ENCODE data around the gene ARF1.
A peak's percentile ranks its signal among the peaks of the same experiment; 100 is the strongest.

The ARF1 gene

GRCh38 chr1:228122921-228123441 lies 40.5 kb downstream of the ARF1 start:
- DNase-seq (no peak), ATAC-seq (no peak)
- no peak overlapping the region for H3K4me3 Mint-ChIP-seq
- H3K4me1 Mint-ChIP-seq, result peaks cover 3% of the 10 kb centered on the region
- H3K27me3 Mint-ChIP-seq, result peaks cover 2% of the 10 kb centered on the region
- peaks cover 3% of the 10 kb centered on the region for H3K36me3 Mint-ChIP-seq (ENCODE audit: low read depth)
- H3K9me3 Mint-ChIP-seq, result peaks cover 2% of the 10 kb centered on the region
- H3K27ac Mint-ChIP-seq, result no peak overlapping the region

- Mint-ChIP-seq H3K36me3 (ENCODE audit: low read depth) (no peaks in the 10 kb centered on the region), H3K4me1 (peaks cover 3% of the 10 kb centered on the region), H3K9me3 (no peaks in the 10 kb centered on the region), H3K27ac (no peak overlapping the region), H3K27me3 (peaks cover 2% of the 10 kb centered on the region), H3K4me3 (no peak overlapping the region)
- ATAC-seq, result no peak
- DNase-seq, result no peak
Measured at GRCh38 chr1:228123505-228123904, 41.0 kb downstream of the ARF1 start.

GRCh38 chr1:228125185-228125584 lies 42.7 kb downstream of the ARF1 start:
- no peak overlapping the region for H3K27ac Mint-ChIP-seq
- H3K36me3 Mint-ChIP-seq (ENCODE audit: low read depth), result no peaks in the 10 kb centered on the region

GRCh38 chr1:228131766-228132165 lies 49.3 kb downstream of the ARF1 start:
- no peak for ATAC-seq
- Mint-ChIP-seq H3K4me1 (peaks cover 4% of the 10 kb centered on the region), H3K4me3 (no peak overlapping the region), H3K9me3 (no peaks in the 10 kb centered on the region), H3K27me3 (peaks cover 2% of the 10 kb centered on the region), H3K27ac (no peak overlapping the region), H3K36me3 (ENCODE audit: low read depth) (no peaks in the 10 kb centered on the region)
- no peak for DNase-seq

More at GRCh38 chr1:228125185-228125584, 42.7 kb downstream of the ARF1 start:
- Mint-ChIP-seq H3K4me3 (no peak overlapping the region), H3K27me3 (peaks cover 2% of the 10 kb centered on the region), H3K4me1 (peaks cover 3% of the 10 kb centered on the region), H3K9me3 (no peaks in the 10 kb centered on the region)
- no peak for DNase-seq
- no peak for ATAC-seq

- ATAC-seq, result no peak
- Mint-ChIP-seq H3K27ac (no peak overlapping the region), H3K4me1 (peaks cover 10% of the 10 kb centered on the region), H3K36me3 (ENCODE audit: low read depth) (no peaks in the 10 kb centered on the region), H3K27me3 (peaks cover 2% of the 10 kb centered on the region), H3K4me3 (no peak overlapping the region), H3K9me3 (no peaks in the 10 kb centered on the region)
- DNase-seq, result no peak
Measured at GRCh38 chr1:228134591-228134990, 52.1 kb downstream of the ARF1 start.

- Mint-ChIP-seq H3K4me3 (no peak overlapping the region), H3K27me3 (no peaks in the 10 kb centered on the region), H3K4me1 (peaks cover 12% of the 10 kb centered on the region), H3K9me3 (no peaks in the 10 kb centered on the region), H3K27ac (no peak overlapping the region), H3K36me3 (ENCODE audit: low read depth) (peaks cover 10% of the 10 kb centered on the region)
- ATAC-seq (no peak), DNase-seq (no peak)
Measured at GRCh38 chr1:228136901-228137300, 54.4 kb downstream of the ARF1 start.

GRCh38 chr1:228139406-228139930 lies 57.0 kb downstream of the ARF1 start:
- Mint-ChIP-seq H3K9me3 (no peaks in the 10 kb centered on the region), H3K4me3 (peak overlapping the region; percentile 95), H3K27me3 (no peaks in the 10 kb centered on the region), H3K27ac (peak overlapping the region; percentile 94), H3K36me3 (ENCODE audit: low read depth) (peaks cover 24% of the 10 kb centered on the region), H3K4me1 (peaks cover 36% of the 10 kb centered on the region)
- ATAC-seq, result no peak
- no peak for DNase-seq

GRCh38 chr1:228139931-228140723 lies 57.6 kb downstream of the ARF1 start, which contains the start of gene GUK1:
TSS of gene GUK1 (plus strand) at chr1:228140279. CDS start at chr1:228140303, 24 bp downstream.
- H3K9me3 Mint-ChIP-seq, result no peaks in the 10 kb centered on the region
- ATAC-seq (peak; percentile 94), DNase-seq (peak; percentile 100)
- H3K4me1 Mint-ChIP-seq, result peaks cover 36% of the 10 kb centered on the region
- H3K4me3 Mint-ChIP-seq, result peak within 1 kb of the TSS; percentile 95
- H3K27ac Mint-ChIP-seq, result peak within 1 kb of the TSS; percentile 94
- peaks cover 24% of the 10 kb centered on the region for H3K36me3 Mint-ChIP-seq (ENCODE audit: low read depth)
- H3K27me3 Mint-ChIP-seq, result no peaks in the 10 kb centered on the region

GRCh38 chr1:228140724-228141225 lies 58.3 kb downstream of the ARF1 start:
- DNase-seq, result no peak
- no peaks in the 10 kb centered on the region for H3K27me3 Mint-ChIP-seq
- H3K36me3 Mint-ChIP-seq (ENCODE audit: low read depth), result peaks cover 24% of the 10 kb centered on the region
- peak overlapping the region; percentile 94 for H3K27ac Mint-ChIP-seq
- H3K9me3 Mint-ChIP-seq, result no peaks in the 10 kb centered on the region
- H3K4me1 Mint-ChIP-seq, result peaks cover 36% of the 10 kb centered on the region
- H3K4me3 Mint-ChIP-seq, result peak overlapping the region; percentile 95
- ATAC-seq, result no peak

- DNase-seq, result no peak
- H3K27ac Mint-ChIP-seq, result peak overlapping the region; percentile 94
- ATAC-seq, result no peak
- H3K4me3 Mint-ChIP-seq, result peak overlapping the region; percentile 95
- peaks cover 36% of the 10 kb centered on the region for H3K4me1 Mint-ChIP-seq
- peaks cover 24% of the 10 kb centered on the region for H3K36me3 Mint-ChIP-seq (ENCODE audit: low read depth)
- no peaks in the 10 kb centered on the region for H3K9me3 Mint-ChIP-seq
- H3K27me3 Mint-ChIP-seq, result no peaks in the 10 kb centered on the region
Measured at GRCh38 chr1:228141226-228142044, 58.9 kb downstream of the ARF1 start.

GRCh38 chr1:228142155-228142691 lies 59.7 kb downstream of the ARF1 start:
- peak overlapping the region; percentile 94 for H3K27ac Mint-ChIP-seq
- H3K4me3 Mint-ChIP-seq, result peak overlapping the region; percentile 95
- H3K4me1 Mint-ChIP-seq, result peaks cover 35% of the 10 kb centered on the region
- H3K36me3 Mint-ChIP-seq (ENCODE audit: low read depth), result peaks cover 24% of the 10 kb centered on the region
- DNase-seq (no peak), ATAC-seq (no peak)
- H3K9me3 Mint-ChIP-seq, result no peaks in the 10 kb centered on the region
- H3K27me3 Mint-ChIP-seq, result no peaks in the 10 kb centered on the region

GRCh38 chr1:228142701-228143136 lies 60.2 kb downstream of the ARF1 start:
- no peaks in the 10 kb centered on the region for H3K27me3 Mint-ChIP-seq

GRCh38 chr1:228143480-228144192 lies 61.1 kb downstream of the ARF1 start:
- Mint-ChIP-seq H3K4me1 (peaks cover 32% of the 10 kb centered on the region), H3K27ac (peak overlapping the region; percentile 57), H3K27me3 (no peaks in the 10 kb centered on the region), H3K4me3 (peak overlapping the region; percentile 95), H3K36me3 (ENCODE audit: low read depth) (peaks cover 24% of the 10 kb centered on the region), H3K9me3 (no peaks in the 10 kb centered on the region)
- DNase-seq, result no peak
- no peak for ATAC-seq

More at GRCh38 chr1:228142701-228143136, 60.2 kb downstream of the ARF1 start:
- Mint-ChIP-seq H3K27ac (peak overlapping the region; percentile 94), H3K4me1 (peaks cover 32% of the 10 kb centered on the region), H3K36me3 (ENCODE audit: low read depth) (peaks cover 24% of the 10 kb centered on the region), H3K9me3 (no peaks in the 10 kb centered on the region), H3K4me3 (peak overlapping the region; percentile 95)
- no peak for DNase-seq
- no peak for ATAC-seq

Data from activated naive CD8-positive, alpha-beta T cell treated with anti-CD3 and anti-CD28 coated beads, Interleukin-2, amount 50 U/mL, for 24 hours (primary cell).